Body of pancreas (tissue), 4 donors: ENCODE measurements around the gene EDC4.

Source experiments
- CTCF ChIP-seq, 7 experiments: fragments of 450-650 bp in 4 of 7; fragments of 200-600 bp in 3 of 7; sonication (generic) in 3 of 7; IDR thresholded peaks; one replicate each; pipeline ENCODE4 v1.5.1; 2016 to 2019; ENCODE audit warnings: antibody characterized with exemption in 7 of 7
- POLR2A ChIP-seq, 3 donors: fragments of 450-650 bp; IDR thresholded peaks; one replicate each; pipeline ENCODE4 v1.6.1; 2016; ENCODE audit warnings: antibody characterized with exemption in 3 of 3, mild to moderate bottlenecking in 2 of 3

- TF ChIP-seq CTCF (IDR thresholded peaks at IDR 0.05), result no peak
- TF ChIP-seq POLR2A (IDR thresholded peaks at IDR 0.05), result no peak
Measured at GRCh38 chr16:67845291-67846062, 27.4 kb upstream of the EDC4 start.
